ENCODE data around the gene RBM15B.

DNA sequence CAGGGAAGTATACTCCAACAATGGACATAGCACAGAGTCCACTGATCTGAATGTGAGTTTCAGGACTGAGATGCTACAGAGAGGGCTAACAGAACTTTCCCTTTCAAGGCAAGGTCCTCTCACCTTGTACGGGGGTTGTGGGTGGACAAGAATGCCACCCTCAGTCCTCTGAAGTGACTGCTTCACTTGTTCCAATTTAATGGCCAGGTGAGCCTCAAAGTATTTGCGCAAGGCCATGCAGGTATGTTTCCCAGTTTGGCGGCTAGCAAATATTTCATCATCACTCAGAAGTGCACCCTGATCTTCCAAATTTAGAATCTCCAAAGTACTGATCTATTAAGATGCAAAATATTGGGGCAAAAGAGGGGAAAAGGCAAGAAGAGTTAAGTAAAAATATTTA lies 38.1 kb downstream of the RBM15B start:
- TF ChIP-seq TCF12 (IDR thresholded peaks at IDR 0.05; ENCODE audit: low read depth) (no peak), CEBPB (IDR thresholded peaks at IDR 0.05) (no peak), ZBTB7A (IDR thresholded peaks at IDR 0.05; ENCODE audit: low read depth) (no peak), TEAD4 (IDR thresholded peaks at IDR 0.05) (no peak), CREB1 (IDR thresholded peaks at IDR 0.05; ENCODE audit: low read depth) (no peak)
